ENCODE data around the gene DENND2C.

- TF ChIP-seq, protein P1, sequence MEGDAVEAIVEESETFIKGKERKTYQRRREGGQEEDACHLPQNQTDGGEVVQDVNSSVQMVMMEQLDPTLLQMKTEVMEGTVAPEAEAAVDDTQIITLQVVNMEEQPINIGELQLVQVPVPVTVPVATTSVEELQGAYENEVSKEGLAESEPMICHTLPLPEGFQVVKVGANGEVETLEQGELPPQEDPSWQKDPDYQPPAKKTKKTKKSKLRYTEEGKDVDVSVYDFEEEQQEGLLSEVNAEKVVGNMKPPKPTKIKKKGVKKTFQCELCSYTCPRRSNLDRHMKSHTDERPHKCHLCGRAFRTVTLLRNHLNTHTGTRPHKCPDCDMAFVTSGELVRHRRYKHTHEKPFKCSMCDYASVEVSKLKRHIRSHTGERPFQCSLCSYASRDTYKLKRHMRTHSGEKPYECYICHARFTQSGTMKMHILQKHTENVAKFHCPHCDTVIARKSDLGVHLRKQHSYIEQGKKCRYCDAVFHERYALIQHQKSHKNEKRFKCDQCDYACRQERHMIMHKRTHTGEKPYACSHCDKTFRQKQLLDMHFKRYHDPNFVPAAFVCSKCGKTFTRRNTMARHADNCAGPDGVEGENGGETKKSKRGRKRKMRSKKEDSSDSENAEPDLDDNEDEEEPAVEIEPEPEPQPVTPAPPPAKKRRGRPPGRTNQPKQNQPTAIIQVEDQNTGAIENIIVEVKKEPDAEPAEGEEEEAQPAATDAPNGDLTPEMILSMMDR (IDR thresholded peaks at IDR 0.05; ENCODE audit: insufficient read depth, low read length): no peak
- TF ChIP-seq, protein P2, sequence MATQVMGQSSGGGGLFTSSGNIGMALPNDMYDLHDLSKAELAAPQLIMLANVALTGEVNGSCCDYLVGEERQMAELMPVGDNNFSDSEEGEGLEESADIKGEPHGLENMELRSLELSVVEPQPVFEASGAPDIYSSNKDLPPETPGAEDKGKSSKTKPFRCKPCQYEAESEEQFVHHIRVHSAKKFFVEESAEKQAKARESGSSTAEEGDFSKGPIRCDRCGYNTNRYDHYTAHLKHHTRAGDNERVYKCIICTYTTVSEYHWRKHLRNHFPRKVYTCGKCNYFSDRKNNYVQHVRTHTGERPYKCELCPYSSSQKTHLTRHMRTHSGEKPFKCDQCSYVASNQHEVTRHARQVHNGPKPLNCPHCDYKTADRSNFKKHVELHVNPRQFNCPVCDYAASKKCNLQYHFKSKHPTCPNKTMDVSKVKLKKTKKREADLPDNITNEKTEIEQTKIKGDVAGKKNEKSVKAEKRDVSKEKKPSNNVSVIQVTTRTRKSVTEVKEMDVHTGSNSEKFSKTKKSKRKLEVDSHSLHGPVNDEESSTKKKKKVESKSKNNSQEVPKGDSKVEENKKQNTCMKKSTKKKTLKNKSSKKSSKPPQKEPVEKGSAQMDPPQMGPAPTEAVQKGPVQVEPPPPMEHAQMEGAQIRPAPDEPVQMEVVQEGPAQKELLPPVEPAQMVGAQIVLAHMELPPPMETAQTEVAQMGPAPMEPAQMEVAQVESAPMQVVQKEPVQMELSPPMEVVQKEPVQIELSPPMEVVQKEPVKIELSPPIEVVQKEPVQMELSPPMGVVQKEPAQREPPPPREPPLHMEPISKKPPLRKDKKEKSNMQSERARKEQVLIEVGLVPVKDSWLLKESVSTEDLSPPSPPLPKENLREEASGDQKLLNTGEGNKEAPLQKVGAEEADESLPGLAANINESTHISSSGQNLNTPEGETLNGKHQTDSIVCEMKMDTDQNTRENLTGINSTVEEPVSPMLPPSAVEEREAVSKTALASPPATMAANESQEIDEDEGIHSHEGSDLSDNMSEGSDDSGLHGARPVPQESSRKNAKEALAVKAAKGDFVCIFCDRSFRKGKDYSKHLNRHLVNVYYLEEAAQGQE (IDR thresholded peaks at IDR 0.05; ENCODE audit: insufficient replicate concordance, low read depth): no peak
- no peak for TF ChIP-seq GABPA (IDR thresholded peaks at IDR 0.05; ENCODE audit: low read depth)
- TF ChIP-seq POLR2AphosphoS5 (IDR thresholded peaks at IDR 0.05; ENCODE audit: low read depth): no peak
Measured at GRCh38 chr1:114547076-114547475, 122.8 kb downstream of the DENND2C start.
